HG03571 (cell line): Measurements from ENCODE around the gene KANK2.

Source experiments
- ATAC-seq: cut with Tn5 transposase; IDR thresholded peaks from one replicate; pipeline ENCODE4 v1.9.1; 2021; ENCODE audit not compliant: unreplicated experiment

Gene KANK2

DNA sequence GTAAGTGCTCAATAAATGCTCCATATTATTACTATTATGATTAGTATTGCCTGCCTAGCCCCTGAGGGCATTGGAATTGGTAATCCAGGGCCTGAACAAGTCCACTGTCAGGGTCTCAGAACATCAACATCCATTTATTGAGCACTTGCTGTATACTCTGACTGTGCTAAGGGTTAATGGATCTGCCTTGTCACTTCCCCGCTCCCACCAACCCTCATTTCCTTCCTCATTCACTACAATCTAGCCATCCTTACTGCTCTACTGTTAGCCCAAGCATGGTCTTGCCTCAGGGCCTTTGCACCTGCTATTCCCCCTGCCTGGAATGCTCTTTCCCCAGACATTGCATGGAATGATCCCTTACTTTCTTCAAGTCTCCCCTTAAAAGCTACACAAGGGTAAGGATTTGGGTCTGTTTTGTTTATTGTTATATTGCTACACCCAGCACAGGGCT is 29.4 kb upstream of the KANK2 start:
- ATAC-seq: no peak

DNA sequence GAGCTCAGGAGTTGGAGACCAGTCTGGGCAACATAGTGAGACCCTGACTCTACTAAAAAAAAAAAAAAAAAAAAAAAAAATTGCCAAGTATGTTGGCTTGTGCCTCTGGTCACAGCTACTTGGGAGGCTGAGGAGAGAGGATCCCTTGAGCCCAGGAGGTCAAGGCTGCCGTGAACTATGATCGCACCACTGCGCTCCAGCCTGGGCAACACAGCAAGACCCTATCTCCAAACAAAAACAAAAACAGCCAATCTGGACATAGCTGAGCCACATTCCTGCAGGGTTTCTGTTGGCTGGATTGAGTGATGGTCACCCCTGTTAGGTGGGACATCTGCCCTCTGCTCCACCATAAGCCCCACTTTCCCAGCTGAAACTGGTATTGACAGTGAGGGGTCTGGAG is 28.5 kb upstream of the KANK2 start:
- no peak for ATAC-seq

DNA sequence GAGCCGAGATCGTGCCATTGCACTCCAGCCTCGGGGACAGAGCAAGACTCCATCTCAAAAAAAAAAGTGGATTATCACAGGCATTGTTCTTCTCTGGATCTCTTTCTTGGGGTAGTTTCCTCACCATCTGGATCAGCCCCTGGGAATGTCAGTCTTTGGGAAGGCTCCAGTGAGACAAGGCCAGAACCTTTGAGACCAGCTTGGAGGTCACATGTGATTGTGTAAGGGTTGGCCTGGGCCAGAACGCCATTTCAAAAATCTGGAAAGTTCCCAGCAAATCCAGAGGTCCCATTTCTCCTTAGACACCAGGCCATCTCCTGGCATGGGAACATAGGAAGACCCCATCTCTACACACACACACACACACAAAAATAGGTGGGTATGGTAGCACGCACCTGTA is 27.8 kb upstream of the KANK2 start:
- no peak for ATAC-seq

DNA sequence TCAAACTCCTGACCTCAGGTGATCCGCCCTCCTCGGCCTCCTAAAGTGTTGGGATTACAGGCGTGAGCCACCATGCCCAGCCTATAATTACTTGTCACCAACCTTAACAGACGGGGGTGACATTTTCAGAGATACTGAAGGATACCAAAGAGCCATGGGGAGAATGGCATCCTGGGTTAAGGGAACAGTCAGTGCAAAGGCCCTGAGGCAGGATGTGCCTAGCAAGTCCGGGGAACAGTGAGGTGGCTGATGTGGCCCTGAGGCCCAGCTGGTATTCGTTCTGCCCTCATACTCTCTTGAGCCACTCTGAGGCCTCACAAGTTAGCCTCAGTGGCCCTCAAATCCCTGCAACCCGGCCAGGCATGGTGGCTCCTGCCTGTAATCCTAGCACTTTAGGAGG is 27.1 kb upstream of the KANK2 start:
- no peak for ATAC-seq

GRCh38 chr19:11223200-11223599 is 25.9 kb upstream of the KANK2 start:
- no peak for ATAC-seq

GRCh38 chr19:11221082-11221598 is 23.8 kb upstream of the KANK2 start:
- no peak for ATAC-seq

- ATAC-seq: no peak
Observed at GRCh38 chr19:11214387-11214786, 17.0 kb upstream of the KANK2 start.

DNA sequence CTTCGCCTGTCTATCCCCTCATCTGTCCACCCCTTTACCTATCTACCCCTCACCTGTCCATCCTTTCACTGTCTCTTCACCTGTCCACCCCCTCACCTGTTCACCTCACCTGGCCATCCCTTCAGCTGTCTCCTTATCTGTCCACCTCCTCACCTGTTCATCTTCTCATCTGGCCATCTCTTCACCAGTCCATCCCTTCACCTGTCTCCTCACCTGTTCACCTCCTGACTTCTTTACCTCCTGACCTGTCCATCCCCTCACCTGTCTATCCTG is 13.2 kb upstream of the KANK2 start:
- no peak for ATAC-seq

GRCh38 chr19:11209839-11210655 is 12.7 kb upstream of the KANK2 start:
- ATAC-seq: no peak

- no peak for ATAC-seq
Observed at GRCh38 chr19:11208561-11209471, 11.5 kb upstream of the KANK2 start.

DNA sequence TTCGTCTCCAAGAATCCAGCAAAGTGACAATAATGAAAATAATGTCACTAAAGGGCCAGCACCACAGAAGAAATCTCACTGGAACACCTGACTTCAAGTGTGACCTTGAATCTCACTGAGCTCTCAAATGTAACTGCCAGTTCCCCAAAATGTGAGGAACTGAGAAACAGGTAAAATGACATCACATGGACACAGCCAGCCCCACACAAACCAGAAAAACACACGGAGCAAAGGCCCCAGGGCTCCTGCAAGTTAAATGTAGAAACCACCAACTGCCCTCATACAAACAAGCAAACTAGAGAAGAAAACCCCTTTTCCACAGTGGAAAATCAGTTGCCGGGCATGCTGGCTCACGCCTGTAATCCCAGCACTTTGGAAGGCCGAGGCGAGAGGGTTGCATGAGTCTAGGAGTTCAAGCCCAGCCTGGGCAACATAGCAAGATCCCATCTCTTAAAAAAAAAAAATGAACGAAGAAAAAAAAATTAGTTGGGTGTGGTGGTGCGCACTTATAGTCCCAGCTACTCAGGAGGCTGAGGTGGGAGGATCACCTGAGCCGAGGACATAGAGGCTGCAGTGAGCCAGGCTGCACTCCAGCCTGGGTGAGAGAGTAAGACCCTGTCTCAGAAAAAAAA is 8.7 kb upstream of the KANK2 start:
- ATAC-seq: no peak

- ATAC-seq: no peak
Observed at GRCh38 chr19:11204943-11205349, 7.6 kb upstream of the KANK2 start.

GRCh38 chr19:11204076-11204602 is 6.8 kb upstream of the KANK2 start:
- ATAC-seq: no peak

GRCh38 chr19:11203194-11204075 is 6.1 kb upstream of the KANK2 start:
- ATAC-seq: no peak

DNA sequence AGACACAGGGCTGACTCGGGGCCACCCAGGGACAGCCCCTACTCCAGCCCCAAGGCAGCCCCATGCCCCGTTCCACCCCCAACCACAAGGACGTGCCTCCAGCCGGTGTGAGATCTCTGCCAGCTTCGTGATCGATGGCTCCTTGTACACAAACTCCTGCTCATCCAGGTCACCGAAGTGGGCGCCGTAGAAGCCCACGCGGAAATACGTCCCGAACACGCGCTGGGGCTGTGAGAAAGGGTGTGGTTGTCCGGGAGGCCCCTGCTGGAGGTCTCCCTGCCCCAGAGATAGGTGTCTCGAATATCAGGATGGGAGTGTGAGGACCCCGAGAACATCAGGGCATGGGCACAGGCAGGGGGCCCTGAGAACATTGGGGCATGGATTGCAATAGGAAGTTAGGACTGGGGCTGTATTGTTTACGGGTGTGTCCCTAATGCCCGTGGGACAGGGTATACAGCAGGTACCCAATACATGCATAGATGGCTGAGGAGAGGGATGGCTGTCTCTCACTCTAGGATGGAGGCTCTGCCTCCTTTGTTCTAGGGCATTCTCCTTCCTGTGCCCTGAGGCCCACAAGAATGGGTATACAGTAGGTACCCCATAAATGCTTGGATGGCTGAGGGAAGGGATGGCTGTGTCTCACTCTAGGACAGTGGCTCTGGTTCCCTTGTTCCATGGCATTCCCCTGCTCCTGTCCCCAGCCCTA is 5.3 kb upstream of the KANK2 start:
- no peak for ATAC-seq

- no peak for ATAC-seq
Observed at GRCh38 chr19:11201791-11202190, 4.4 kb upstream of the KANK2 start.

- ATAC-seq: no peak
Observed at GRCh38 chr19:11200931-11201330, 3.6 kb upstream of the KANK2 start.

GRCh38 chr19:11200015-11200574 is 2.8 kb upstream of the KANK2 start:
- ATAC-seq: no peak

DNA sequence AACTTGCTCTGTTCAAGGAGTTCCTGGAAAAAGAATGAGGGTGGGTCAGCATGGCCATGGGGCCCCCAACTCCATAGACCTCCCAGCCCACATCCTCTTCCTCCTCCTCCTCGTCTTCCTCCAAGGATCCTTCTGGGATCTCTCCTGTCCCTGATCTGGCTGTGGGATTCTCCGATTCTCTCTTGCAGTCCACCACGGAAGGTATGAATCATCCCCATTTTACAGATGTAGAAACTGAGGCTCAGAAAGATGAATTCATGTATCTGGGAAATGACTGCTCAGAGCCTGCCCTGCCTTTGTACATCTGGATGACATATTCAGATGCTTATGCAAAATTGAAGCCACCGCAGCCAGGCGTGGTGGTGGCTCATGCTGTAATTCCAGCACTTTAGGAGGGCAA is 2.2 kb upstream of the KANK2 start:
- no peak for ATAC-seq
